GM23338 (cell line): ENCODE measurements around the gene OR1C1. TPM values are rescaled to one million over a fixed set of nuclear protein-coding genes. Genes with fewer than 3 reads are reported as not detected.

Source experiments
- ATAC-seq: fragments of 200-7000 bp; cut with Tn5 transposase; 3 replicates; pipeline ENCODE4 v1.9.1; 2020
- DNase-seq: peaks from one replicate; pipeline ENCODE4 v3.0.0-alpha.2; 2015; ENCODE audit warnings: low spot score
- H2AFZ ChIP-seq: fragments of 200-600 bp; sonication (generic); 2 replicates; pipeline ENCODE4 v1.8.0; 2016; ENCODE audit warnings: antibody characterized with exemption, mild to moderate bottlenecking, moderate library complexity
- H3F3A ChIP-seq: fragments of 200-600 bp; sonication (generic); replicated peaks from 2 replicates; pipeline ENCODE4 v1.8.0; 2017; ENCODE audit warnings: antibody characterized with exemption, mixed run types, low read depth
- H3K27ac ChIP-seq: fragments of 200-600 bp; sonication (generic); 2 replicates; pipeline ENCODE4 v1.6.1; 2016; ENCODE audit warnings: low read depth
- H3K27me3 ChIP-seq: fragments of 200-600 bp; sonication (generic); 2 replicates; pipeline ENCODE4 v1.8.0; 2016; ENCODE audit warnings: mild to moderate bottlenecking, mixed run types, moderate library complexity; ENCODE audit not compliant: insufficient read depth
- H3K36me3 ChIP-seq: fragments of 200-600 bp; sonication (generic); 2 replicates; pipeline ENCODE4 v1.8.0; 2016; ENCODE audit warnings: mild to moderate bottlenecking; ENCODE audit not compliant: insufficient read depth
- H3K4me1 ChIP-seq: fragments of 200-600 bp; sonication (generic); 2 replicates; pipeline ENCODE4 v1.8.0; 2016; ENCODE audit warnings: mild to moderate bottlenecking, moderate library complexity; ENCODE audit not compliant: insufficient read depth
- H3K4me2 ChIP-seq: fragments of 200-600 bp; sonication (generic); 2 replicates; pipeline ENCODE4 v1.7.1; 2017; ENCODE audit warnings: mixed run types
- H3K4me3 ChIP-seq: fragments of 200-600 bp; sonication (generic); 2 replicates; pipeline ENCODE4 v1.6.1; 2016; ENCODE audit warnings: mixed run types
- H3K79me2 ChIP-seq: fragments of 200-600 bp; sonication (generic); replicated peaks from 2 replicates; pipeline ENCODE4 v1.8.0; 2017; ENCODE audit warnings: mild to moderate bottlenecking; ENCODE audit not compliant: insufficient read depth
- H3K9me2 ChIP-seq: fragments of 200-600 bp; sonication (generic); 2 replicates; pipeline ENCODE4 v1.8.0; 2017; ENCODE audit not compliant: insufficient read depth
- H4K20me1 ChIP-seq: fragments of 200-600 bp; sonication (generic); replicated peaks from 2 replicates; pipeline ENCODE4 v1.8.0; 2017; ENCODE audit warnings: mild to moderate bottlenecking; ENCODE audit not compliant: insufficient read depth
- H3K27ac Mint-ChIP-seq: 2 replicates; pipeline ENCODE4 v1.8.0; 2020; ENCODE audit warnings: inconsistent platforms, mild to moderate bottlenecking, moderate library complexity, mixed read lengths
- H3K27me3 Mint-ChIP-seq: 3 replicates; pipeline ENCODE4 v1.8.0; 2022; ENCODE audit warnings: low read depth, mild to moderate bottlenecking, moderate library complexity, mixed read lengths, inconsistent platforms; ENCODE audit not compliant: insufficient read depth, poor library complexity
- H3K36me3 Mint-ChIP-seq: 3 replicates; pipeline ENCODE4 v1.8.0; 2021; ENCODE audit warnings: low read depth, mild to moderate bottlenecking, inconsistent platforms, moderate library complexity, mixed read lengths
- H3K4me1 Mint-ChIP-seq: 3 replicates; pipeline ENCODE4 v1.8.0; 2020; ENCODE audit warnings: mild to moderate bottlenecking, inconsistent platforms, mixed read lengths
- H3K4me3 Mint-ChIP-seq: 3 replicates; pipeline ENCODE4 v1.8.0; 2021; ENCODE audit warnings: moderate library complexity, mild to moderate bottlenecking, inconsistent platforms, mixed read lengths
- H3K9me3 Mint-ChIP-seq: 3 replicates; pipeline ENCODE4 v1.8.0; 2020; ENCODE audit warnings: moderate library complexity, mild to moderate bottlenecking, inconsistent platforms, mixed read lengths
- CREB1 ChIP-seq: fragments of 250-450 bp; sonication (Bioruptor Pico); IDR thresholded peaks from 2 replicates; pipeline ENCODE4 v1.5.0; 2020; ENCODE audit warnings: low read depth, mild to moderate bottlenecking, moderate library complexity
- EZH2 ChIP-seq: fragments of 200-600 bp; sonication (generic); IDR thresholded peaks from one replicate; pipeline ENCODE4 v1.8.0; 2017; ENCODE audit warnings: antibody characterized with exemption, mild to moderate bottlenecking, low read depth; ENCODE audit not compliant: unreplicated experiment
- EZH2phosphoT487 ChIP-seq: fragments of 200-600 bp; sonication (generic); IDR thresholded peaks from one replicate; pipeline ENCODE4 v1.8.1; 2018; ENCODE audit warnings: antibody characterized with exemption; ENCODE audit not compliant: unreplicated experiment
- JUNB ChIP-seq: IDR thresholded peaks from one replicate; pipeline ENCODE4 v1.6.1; 2016; ENCODE audit warnings: antibody characterized with exemption; ENCODE audit not compliant: unreplicated experiment
- NANOG ChIP-seq: IDR thresholded peaks from 2 replicates; pipeline ENCODE4 v1.6.1; 2016; ENCODE audit warnings: antibody characterized with exemption, borderline replicate concordance
- POLR2AphosphoS5 ChIP-seq: IDR thresholded peaks from 2 replicates; pipeline ENCODE4 v1.6.1; 2016; ENCODE audit warnings: antibody characterized with exemption, low read depth
- STAT1 ChIP-seq: IDR thresholded peaks from one replicate; pipeline ENCODE4 v1.6.1; 2016; ENCODE audit warnings: antibody characterized with exemption; ENCODE audit not compliant: unreplicated experiment
- ZNF114 ChIP-seq: fragments of 250-450 bp; sonication (Bioruptor Pico); IDR thresholded peaks from 2 replicates; pipeline ENCODE4 v1.5.0; 2020; ENCODE audit warnings: mild to moderate bottlenecking, moderate library complexity
- ZNF331 ChIP-seq: fragments of 250-450 bp; sonication (Bioruptor Pico); IDR thresholded peaks from 2 replicates; pipeline ENCODE4 v1.5.0; 2020; ENCODE audit warnings: low read depth, mild to moderate bottlenecking, moderate library complexity
- long read RNA-seq: library from polyadenylated mRNA; unstranded; transcript quantifications from one replicate; pipeline ENCODE4 v2.0.0, GENCODE V29; 2020; ENCODE audit not compliant: unreplicated experiment
- polyA plus RNA-seq: library from polyadenylated mRNA; unstranded; fragments of >200 nt; fragmentation: Nextera tagmentation; extraction: Ambion mirVana; gene quantifications from 2 replicates; pipeline ENCODE4 v1.2.1, GENCODE V29; 2016
- total RNA-seq: library from RNA; depleted of rRNA; stranded (reverse); fragments of >200 nt; shearing (Covaris generic); gene quantifications from 2 replicates; pipeline ENCODE4 v1.2.3, GENCODE V29; 2014; rRNA removed
- TF ChIP-seq, protein P1 (sequence below): IDR thresholded peaks from 2 replicates; pipeline ENCODE4 v1.6.1; 2016; ENCODE audit warnings: antibody characterized with exemption
- TF ChIP-seq, protein P2 (sequence below), 2 experiments: fragments of 200-600 bp in 1 of 2; sonication (generic) in 1 of 2; conservative IDR thresholded peaks; 2 replicates each; pipeline versions ENCODE4 v1.5.1 to v1.6.1; 2016 to 2017; ENCODE audit warnings: antibody characterized with exemption in 2 of 2, low read depth in 2 of 2, mild to moderate bottlenecking in 2 of 2, moderate library complexity in 1 of 2
- TF ChIP-seq, protein P3 (sequence below): IDR thresholded peaks from one replicate; pipeline ENCODE4 v1.6.1; 2018; ENCODE audit warnings: antibody characterized with exemption; ENCODE audit not compliant: unreplicated experiment
- TF ChIP-seq, protein P4 (sequence below): fragments of 250-450 bp; sonication (Bioruptor Pico); IDR thresholded peaks from 2 replicates; pipeline ENCODE4 v1.5.0; 2020; ENCODE audit warnings: mild to moderate bottlenecking, moderate library complexity

Gene OR1C1, protein sequence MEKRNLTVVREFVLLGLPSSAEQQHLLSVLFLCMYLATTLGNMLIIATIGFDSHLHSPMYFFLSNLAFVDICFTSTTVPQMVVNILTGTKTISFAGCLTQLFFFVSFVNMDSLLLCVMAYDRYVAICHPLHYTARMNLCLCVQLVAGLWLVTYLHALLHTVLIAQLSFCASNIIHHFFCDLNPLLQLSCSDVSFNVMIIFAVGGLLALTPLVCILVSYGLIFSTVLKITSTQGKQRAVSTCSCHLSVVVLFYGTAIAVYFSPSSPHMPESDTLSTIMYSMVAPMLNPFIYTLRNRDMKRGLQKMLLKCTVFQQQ
- total RNA-seq (not detected in 2 replicates), polyA plus RNA-seq (0.21 TPM in 1 of 2 replicates, not detected in the other)
- long read RNA-seq, result 0 reads

DNA sequence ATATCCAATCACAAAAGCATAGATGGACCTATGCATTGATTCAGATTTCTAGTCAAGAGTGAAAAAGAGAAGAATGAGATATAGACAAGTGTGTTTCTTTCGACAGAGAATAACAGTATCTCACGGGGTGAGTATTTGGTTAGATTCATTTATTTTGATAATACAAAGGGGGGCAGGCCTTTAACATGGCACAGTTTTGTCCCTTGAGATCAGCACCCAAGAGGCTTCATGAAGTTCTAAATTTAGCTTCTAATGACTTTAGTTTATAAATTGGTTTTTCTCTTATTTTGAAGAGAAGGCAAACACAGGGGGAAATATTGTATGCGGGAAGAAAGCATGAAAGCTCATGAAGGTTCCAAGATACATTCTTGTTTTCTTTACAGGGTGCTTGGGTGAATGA is at the start of gene OR1C1:
OR1C1 (minus strand) TSS at position 101 of the 400 bp plus-strand sequence. CDS start 2,150 bp downstream, outside the sequence.
- H3K27ac Mint-ChIP-seq, result no peak within 1 kb of the TSS
- H3K9me2 ChIP-seq, result no peaks in the 10 kb centered on the region
- H3K27ac ChIP-seq, result no peak within 1 kb of the TSS
- no peaks in the 10 kb centered on the region for H3K4me1 Mint-ChIP-seq
- no peak for TF ChIP-seq ZNF114 (CRISPR knock-in tag)
- TF ChIP-seq, protein P1, sequence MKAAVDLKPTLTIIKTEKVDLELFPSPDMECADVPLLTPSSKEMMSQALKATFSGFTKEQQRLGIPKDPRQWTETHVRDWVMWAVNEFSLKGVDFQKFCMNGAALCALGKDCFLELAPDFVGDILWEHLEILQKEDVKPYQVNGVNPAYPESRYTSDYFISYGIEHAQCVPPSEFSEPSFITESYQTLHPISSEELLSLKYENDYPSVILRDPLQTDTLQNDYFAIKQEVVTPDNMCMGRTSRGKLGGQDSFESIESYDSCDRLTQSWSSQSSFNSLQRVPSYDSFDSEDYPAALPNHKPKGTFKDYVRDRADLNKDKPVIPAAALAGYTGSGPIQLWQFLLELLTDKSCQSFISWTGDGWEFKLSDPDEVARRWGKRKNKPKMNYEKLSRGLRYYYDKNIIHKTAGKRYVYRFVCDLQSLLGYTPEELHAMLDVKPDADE, result no peak
- no peak for TF ChIP-seq JUNB
- TF ChIP-seq CREB1 (CRISPR knock-in tag), result no peak
- no peak for TF ChIP-seq STAT1
- no peak for TF ChIP-seq EZH2
- TF ChIP-seq ZNF331 (CRISPR knock-in tag), result no peak
- TF ChIP-seq, protein P2, sequence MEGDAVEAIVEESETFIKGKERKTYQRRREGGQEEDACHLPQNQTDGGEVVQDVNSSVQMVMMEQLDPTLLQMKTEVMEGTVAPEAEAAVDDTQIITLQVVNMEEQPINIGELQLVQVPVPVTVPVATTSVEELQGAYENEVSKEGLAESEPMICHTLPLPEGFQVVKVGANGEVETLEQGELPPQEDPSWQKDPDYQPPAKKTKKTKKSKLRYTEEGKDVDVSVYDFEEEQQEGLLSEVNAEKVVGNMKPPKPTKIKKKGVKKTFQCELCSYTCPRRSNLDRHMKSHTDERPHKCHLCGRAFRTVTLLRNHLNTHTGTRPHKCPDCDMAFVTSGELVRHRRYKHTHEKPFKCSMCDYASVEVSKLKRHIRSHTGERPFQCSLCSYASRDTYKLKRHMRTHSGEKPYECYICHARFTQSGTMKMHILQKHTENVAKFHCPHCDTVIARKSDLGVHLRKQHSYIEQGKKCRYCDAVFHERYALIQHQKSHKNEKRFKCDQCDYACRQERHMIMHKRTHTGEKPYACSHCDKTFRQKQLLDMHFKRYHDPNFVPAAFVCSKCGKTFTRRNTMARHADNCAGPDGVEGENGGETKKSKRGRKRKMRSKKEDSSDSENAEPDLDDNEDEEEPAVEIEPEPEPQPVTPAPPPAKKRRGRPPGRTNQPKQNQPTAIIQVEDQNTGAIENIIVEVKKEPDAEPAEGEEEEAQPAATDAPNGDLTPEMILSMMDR (conservative IDR thresholded peaks at IDR 0.05; ENCODE audit: low read depth in 2 of 2), result no peak
- TF ChIP-seq, protein P3, sequence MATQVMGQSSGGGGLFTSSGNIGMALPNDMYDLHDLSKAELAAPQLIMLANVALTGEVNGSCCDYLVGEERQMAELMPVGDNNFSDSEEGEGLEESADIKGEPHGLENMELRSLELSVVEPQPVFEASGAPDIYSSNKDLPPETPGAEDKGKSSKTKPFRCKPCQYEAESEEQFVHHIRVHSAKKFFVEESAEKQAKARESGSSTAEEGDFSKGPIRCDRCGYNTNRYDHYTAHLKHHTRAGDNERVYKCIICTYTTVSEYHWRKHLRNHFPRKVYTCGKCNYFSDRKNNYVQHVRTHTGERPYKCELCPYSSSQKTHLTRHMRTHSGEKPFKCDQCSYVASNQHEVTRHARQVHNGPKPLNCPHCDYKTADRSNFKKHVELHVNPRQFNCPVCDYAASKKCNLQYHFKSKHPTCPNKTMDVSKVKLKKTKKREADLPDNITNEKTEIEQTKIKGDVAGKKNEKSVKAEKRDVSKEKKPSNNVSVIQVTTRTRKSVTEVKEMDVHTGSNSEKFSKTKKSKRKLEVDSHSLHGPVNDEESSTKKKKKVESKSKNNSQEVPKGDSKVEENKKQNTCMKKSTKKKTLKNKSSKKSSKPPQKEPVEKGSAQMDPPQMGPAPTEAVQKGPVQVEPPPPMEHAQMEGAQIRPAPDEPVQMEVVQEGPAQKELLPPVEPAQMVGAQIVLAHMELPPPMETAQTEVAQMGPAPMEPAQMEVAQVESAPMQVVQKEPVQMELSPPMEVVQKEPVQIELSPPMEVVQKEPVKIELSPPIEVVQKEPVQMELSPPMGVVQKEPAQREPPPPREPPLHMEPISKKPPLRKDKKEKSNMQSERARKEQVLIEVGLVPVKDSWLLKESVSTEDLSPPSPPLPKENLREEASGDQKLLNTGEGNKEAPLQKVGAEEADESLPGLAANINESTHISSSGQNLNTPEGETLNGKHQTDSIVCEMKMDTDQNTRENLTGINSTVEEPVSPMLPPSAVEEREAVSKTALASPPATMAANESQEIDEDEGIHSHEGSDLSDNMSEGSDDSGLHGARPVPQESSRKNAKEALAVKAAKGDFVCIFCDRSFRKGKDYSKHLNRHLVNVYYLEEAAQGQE, result no peak
- TF ChIP-seq, protein P4, sequence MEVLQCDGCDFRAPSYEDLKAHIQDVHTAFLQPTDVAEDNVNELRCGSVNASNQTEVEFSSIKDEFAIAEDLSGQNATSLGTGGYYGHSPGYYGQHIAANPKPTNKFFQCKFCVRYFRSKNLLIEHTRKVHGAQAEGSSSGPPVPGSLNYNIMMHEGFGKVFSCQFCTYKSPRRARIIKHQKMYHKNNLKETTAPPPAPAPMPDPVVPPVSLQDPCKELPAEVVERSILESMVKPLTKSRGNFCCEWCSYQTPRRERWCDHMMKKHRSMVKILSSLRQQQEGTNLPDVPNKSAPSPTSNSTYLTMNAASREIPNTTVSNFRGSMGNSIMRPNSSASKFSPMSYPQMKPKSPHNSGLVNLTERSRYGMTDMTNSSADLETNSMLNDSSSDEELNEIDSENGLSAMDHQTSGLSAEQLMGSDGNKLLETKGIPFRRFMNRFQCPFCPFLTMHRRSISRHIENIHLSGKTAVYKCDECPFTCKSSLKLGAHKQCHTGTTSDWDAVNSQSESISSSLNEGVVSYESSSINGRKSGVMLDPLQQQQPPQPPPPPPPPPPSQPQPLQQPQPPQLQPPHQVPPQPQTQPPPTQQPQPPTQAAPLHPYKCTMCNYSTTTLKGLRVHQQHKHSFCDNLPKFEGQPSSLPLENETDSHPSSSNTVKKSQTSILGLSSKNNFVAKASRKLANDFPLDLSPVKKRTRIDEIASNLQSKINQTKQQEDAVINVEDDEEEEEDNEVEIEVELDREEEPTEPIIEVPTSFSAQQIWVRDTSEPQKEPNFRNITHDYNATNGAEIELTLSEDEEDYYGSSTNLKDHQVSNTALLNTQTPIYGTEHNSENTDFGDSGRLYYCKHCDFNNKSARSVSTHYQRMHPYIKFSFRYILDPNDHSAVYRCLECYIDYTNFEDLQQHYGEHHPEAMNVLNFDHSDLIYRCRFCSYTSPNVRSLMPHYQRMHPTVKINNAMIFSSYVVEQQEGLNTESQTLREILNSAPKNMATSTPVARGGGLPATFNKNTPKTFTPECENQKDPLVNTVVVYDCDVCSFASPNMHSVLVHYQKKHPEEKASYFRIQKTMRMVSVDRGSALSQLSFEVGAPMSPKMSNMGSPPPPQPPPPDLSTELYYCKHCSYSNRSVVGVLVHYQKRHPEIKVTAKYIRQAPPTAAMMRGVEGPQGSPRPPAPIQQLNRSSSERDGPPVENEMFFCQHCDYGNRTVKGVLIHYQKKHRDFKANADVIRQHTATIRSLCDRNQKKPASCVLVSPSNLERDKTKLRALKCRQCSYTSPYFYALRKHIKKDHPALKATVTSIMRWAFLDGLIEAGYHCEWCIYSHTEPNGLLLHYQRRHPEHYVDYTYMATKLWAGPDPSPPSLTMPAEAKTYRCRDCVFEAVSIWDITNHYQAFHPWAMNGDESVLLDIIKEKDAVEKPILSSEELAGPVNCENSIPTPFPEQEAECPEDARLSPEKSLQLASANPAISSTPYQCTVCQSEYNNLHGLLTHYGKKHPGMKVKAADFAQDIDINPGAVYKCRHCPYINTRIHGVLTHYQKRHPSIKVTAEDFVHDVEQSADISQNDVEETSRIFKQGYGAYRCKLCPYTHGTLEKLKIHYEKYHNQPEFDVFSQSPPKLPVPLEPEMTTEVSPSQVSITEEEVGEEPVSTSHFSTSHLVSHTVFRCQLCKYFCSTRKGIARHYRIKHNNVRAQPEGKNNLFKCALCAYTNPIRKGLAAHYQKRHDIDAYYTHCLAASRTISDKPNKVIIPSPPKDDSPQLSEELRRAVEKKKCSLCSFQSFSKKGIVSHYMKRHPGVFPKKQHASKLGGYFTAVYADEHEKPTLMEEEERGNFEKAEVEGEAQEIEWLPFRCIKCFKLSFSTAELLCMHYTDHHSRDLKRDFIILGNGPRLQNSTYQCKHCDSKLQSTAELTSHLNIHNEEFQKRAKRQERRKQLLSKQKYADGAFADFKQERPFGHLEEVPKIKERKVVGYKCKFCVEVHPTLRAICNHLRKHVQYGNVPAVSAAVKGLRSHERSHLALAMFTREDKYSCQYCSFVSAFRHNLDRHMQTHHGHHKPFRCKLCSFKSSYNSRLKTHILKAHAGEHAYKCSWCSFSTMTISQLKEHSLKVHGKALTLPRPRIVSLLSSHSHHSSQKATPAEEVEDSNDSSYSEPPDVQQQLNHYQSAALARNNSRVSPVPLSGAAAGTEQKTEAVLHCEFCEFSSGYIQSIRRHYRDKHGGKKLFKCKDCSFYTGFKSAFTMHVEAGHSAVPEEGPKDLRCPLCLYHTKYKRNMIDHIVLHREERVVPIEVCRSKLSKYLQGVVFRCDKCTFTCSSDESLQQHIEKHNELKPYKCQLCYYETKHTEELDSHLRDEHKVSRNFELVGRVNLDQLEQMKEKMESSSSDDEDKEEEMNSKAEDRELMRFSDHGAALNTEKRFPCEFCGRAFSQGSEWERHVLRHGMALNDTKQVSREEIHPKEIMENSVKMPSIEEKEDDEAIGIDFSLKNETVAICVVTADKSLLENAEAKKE (CRISPR knock-in tag), result no peak
- TF ChIP-seq NANOG, result no peak
- TF ChIP-seq EZH2phosphoT487, result no peak
- no peak for TF ChIP-seq POLR2AphosphoS5
- H3F3A ChIP-seq, result no peaks in the 10 kb centered on the region
- H3K36me3 ChIP-seq, result no peaks in the 10 kb centered on the region
- no peak within 1 kb of the TSS for H3K4me3 ChIP-seq
- H3K9me3 Mint-ChIP-seq, result peaks cover 48% of the 10 kb centered on the region
- H3K27me3 ChIP-seq, result no peaks in the 10 kb centered on the region
- no peak within 1 kb of the TSS for H2AFZ ChIP-seq
- H3K27me3 Mint-ChIP-seq, result peaks cover 1% of the 10 kb centered on the region
- H3K4me1 ChIP-seq, result no peaks in the 10 kb centered on the region
- DNase-seq (no peak), ATAC-seq (no peak)
- no peaks in the 10 kb centered on the region; the same call in 2 of the 3 replicates for H3K36me3 Mint-ChIP-seq
- no peaks in the 10 kb centered on the region for H3K79me2 ChIP-seq
- H3K4me2 ChIP-seq, result no peak within 1 kb of the TSS
- H4K20me1 ChIP-seq, result no peaks in the 10 kb centered on the region
- no peak within 1 kb of the TSS for H3K4me3 Mint-ChIP-seq
